ENCODE data around the gene APOB. TPM values are rescaled to one million over a fixed set of nuclear protein-coding genes. Genes with fewer than 3 reads are reported as not detected.

Gene APOB
- total and polyA plus RNA-seq, 10 of the 15 experiments (the other 5 are each of a cell fraction or from before 2014, with no cell fraction given) = 1.4 TPM; not detected in 9

DNA sequence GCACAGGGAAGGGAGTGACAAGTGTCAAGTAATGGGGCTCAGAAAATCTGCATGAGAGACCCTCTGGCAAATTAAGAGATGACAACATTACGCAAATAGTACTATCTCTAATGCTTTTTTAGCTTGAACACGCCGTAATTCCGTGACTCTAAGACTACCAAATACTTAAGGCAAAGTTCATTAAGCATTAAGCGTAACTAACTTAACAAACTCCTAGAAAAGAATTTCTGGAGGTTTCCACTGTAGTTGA lies 1.2 kb downstream of the APOB start:
- ChIA-PET POLR2A (no interaction called here), SMC1A (ENCODE audit: uncharacterized antibody, unreplicated experiment) (interaction anchor here (0.5 to 2.3 kb wide), 6 partner anchors 18 to 277 kb away, joined by 3 to 8 read pairs (median 3); no protein-coding TSS in a partner anchor), CTCF (interaction anchor here (0.8 to 2.9 kb wide), 8 partner anchors 9 to 325 kb away, joined by 3 to 37 read pairs (median 6); no protein-coding TSS in a partner anchor), RAD21 (ENCODE audit: unreplicated experiment) (interaction anchor here (0.6 to 3.2 kb wide), 4 partner anchors 21 to 276 kb away, joined by 3 to 11 read pairs (median 4); no protein-coding TSS in a partner anchor)
- no peaks in the 10 kb centered on the region; a peak in 1 of 4 replicates for H3K27me3 ChIP-seq (replicated peaks in 1 of 2; ENCODE audit: control insufficient read depth in 2 of 2, insufficient read depth in 2 of 2, low read length in 1 of 2)
- no peaks in the 10 kb centered on the region for H3K36me3 ChIP-seq (ENCODE audit: control insufficient read depth in 2 of 2, insufficient read depth in 2 of 2, low read length in 1 of 2)
- in situ Hi-C loops (cut with MboI) = no loop called here
- 37% methylated on average over 5 of the region's 5 CpGs for WGBS (ENCODE audit: insufficient coverage, insufficient replicate concordance, low lambda C conversion rate, missing lambda C conversion rate)
- TF ChIP-seq ZBED1 (IDR thresholded peaks at IDR 0.05; ENCODE audit: borderline replicate concordance) = no peak
- DNase-seq (ENCODE audit: low read depth, low spot score) = no peak
- intact Hi-C loops (cut with micrococcal nuclease; ENCODE audit: unreplicated experiment) = loop anchor here (1.0 kb wide), 1 partner anchor 275 kb away; no protein-coding TSS in a partner anchor
- no peaks in the 10 kb centered on the region for H3K9me3 ChIP-seq (replicated peaks; ENCODE audit: control insufficient read depth, insufficient read depth, low read length)
- no peak overlapping the region for H3K9ac ChIP-seq (ENCODE audit: control insufficient read depth, insufficient read depth, low read length)
- H3K79me2 ChIP-seq (ENCODE audit: control insufficient read depth, insufficient read depth, low read length) = no peaks in the 10 kb centered on the region
- no peak for FAIRE-seq
- no peaks in the 10 kb centered on the region for H3K4me1 ChIP-seq (ENCODE audit: control insufficient read depth, insufficient read depth, low read length)
- H3K27ac ChIP-seq (ENCODE audit: control insufficient read depth, insufficient read depth) = no peak overlapping the region
- no peak overlapping the region for H2AFZ ChIP-seq (ENCODE audit: control insufficient read depth, low read depth, low read length)
- ATAC-seq = no peak
- no peak overlapping the region for H3K4me3 ChIP-seq
- no TSS peak for BruUV-seq (replicated peaks)
- H3K4me2 ChIP-seq (ENCODE audit: control insufficient read depth, insufficient read depth) = no peak overlapping the region
- no peaks in the 10 kb centered on the region for H4K20me1 ChIP-seq (ENCODE audit: control insufficient read depth, insufficient read depth)

DNA sequence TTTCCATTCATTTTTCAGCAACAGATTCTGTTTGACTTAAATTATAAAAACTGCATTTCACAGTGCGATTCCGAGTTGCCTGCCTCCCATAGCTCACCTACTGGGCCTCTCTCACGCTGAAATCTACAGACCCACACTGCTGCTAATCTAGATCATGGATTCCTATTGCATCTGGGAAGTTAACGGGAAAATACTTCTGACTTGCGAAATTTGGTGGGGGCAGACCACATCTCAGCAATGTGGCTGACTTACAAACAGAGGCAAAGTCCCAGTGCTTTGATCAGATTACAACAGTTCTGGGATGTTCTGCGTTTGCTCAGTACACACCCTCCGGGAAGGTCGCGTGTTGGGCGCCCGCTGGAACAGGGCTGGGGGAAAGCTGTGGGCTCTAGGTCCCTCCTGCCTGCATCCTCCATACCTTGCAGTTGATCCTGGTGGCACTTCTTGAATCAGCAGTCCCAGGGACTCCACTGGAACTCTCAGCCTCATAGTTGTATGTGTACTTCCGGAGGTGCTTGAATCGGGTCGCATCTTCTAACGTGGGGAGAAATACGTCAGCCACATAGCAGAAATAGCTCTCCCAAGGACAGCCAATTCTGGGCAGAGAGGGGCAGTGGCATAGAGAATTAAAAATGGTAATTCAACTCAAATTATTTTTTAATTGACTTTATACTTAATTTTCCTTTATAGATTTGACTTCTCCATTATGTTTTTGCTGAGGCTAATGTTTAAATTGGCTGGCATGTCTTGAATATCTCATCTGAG lies 1.7 kb downstream of the APOB start:
- intact Hi-C loops (cut with micrococcal nuclease; ENCODE audit: unreplicated experiment) = loop anchor here (1.0 kb wide), 1 partner anchor 275 kb away; no protein-coding TSS in a partner anchor
- H3K79me2 ChIP-seq (ENCODE audit: control insufficient read depth, insufficient read depth, low read length) = no peaks in the 10 kb centered on the region
- no peaks in the 10 kb centered on the region for H3K4me1 ChIP-seq (ENCODE audit: control insufficient read depth, insufficient read depth, low read length)
- no peaks in the 10 kb centered on the region for H3K36me3 ChIP-seq (ENCODE audit: control insufficient read depth in 2 of 2, insufficient read depth in 2 of 2, low read length in 1 of 2)
- SMC1A ChIA-PET (ENCODE audit: uncharacterized antibody, unreplicated experiment) = interaction anchor here (0.5 to 2.3 kb wide), 8 partner anchors 19 to 353 kb away, joined by 3 to 8 read pairs (median 3); no protein-coding TSS in a partner anchor
- no peak overlapping the region for H3K4me3 ChIP-seq
- H4K20me1 ChIP-seq (ENCODE audit: control insufficient read depth, insufficient read depth) = no peaks in the 10 kb centered on the region
- no peak for FAIRE-seq
- CTCF ChIA-PET = interaction anchor here (0.7 to 2.9 kb wide), 11 partner anchors 9 to 380 kb away, joined by 3 to 37 read pairs (median 4); no protein-coding TSS in a partner anchor
- in situ Hi-C loops (cut with MboI) = no loop called here
- H2AFZ ChIP-seq (ENCODE audit: control insufficient read depth, low read depth, low read length) = no peak overlapping the region
- H3K9ac ChIP-seq (ENCODE audit: control insufficient read depth, insufficient read depth, low read length) = no peak overlapping the region
- POLR2A ChIA-PET = no interaction called here
- H3K4me2 ChIP-seq (ENCODE audit: control insufficient read depth, insufficient read depth) = no peak overlapping the region
- H3K9me3 ChIP-seq (replicated peaks; ENCODE audit: control insufficient read depth, insufficient read depth, low read length) = no peaks in the 10 kb centered on the region
- ATAC-seq = no peak
- RAD21 ChIA-PET (ENCODE audit: unreplicated experiment) = interaction anchor here (0.6 to 3.2 kb wide), 4 partner anchors 22 to 277 kb away, joined by 3 to 11 read pairs (median 4); no protein-coding TSS in a partner anchor
- WGBS (ENCODE audit: insufficient coverage, insufficient replicate concordance, low lambda C conversion rate, missing lambda C conversion rate) = 57% methylated on average over 16 of the region's 16 CpGs
- H3K27me3 ChIP-seq (replicated peaks in 1 of 2; ENCODE audit: control insufficient read depth in 2 of 2, insufficient read depth in 2 of 2, low read length in 1 of 2) = no peaks in the 10 kb centered on the region; a peak in 1 of 4 replicates
- no peak for DNase-seq (ENCODE audit: low read depth, low spot score)
- H3K27ac ChIP-seq (ENCODE audit: control insufficient read depth, insufficient read depth) = no peak overlapping the region
- no TSS peak for BruUV-seq (replicated peaks)
- no peak for TF ChIP-seq IRF4 (IDR thresholded peaks at IDR 0.05; ENCODE audit: low read depth, low read length)
- no peak for TF ChIP-seq TCF7 (IDR thresholded peaks at IDR 0.05; ENCODE audit: borderline replicate concordance)
- no peak for TF ChIP-seq SRF (IDR thresholded peaks at IDR 0.05; ENCODE audit: low read depth in 2 of 2, low read length in 2 of 2)
- no peak for TF ChIP-seq ZNF622 (IDR thresholded peaks at IDR 0.05)
- no peak for TF ChIP-seq RBBP5 (conservative IDR thresholded peaks at IDR 0.05)
- no peak for TF ChIP-seq CHD4 (IDR thresholded peaks at IDR 0.05)
- no peak for TF ChIP-seq STAT1 (conservative IDR thresholded peaks at IDR 0.05)
- no peak for TF ChIP-seq EZH2 (IDR thresholded peaks at IDR 0.05; ENCODE audit: borderline replicate concordance, control insufficient read depth, low read depth, low read length)
- TF ChIP-seq LARP7 (IDR thresholded peaks at IDR 0.05) = no peak
- TF ChIP-seq, protein P1, sequence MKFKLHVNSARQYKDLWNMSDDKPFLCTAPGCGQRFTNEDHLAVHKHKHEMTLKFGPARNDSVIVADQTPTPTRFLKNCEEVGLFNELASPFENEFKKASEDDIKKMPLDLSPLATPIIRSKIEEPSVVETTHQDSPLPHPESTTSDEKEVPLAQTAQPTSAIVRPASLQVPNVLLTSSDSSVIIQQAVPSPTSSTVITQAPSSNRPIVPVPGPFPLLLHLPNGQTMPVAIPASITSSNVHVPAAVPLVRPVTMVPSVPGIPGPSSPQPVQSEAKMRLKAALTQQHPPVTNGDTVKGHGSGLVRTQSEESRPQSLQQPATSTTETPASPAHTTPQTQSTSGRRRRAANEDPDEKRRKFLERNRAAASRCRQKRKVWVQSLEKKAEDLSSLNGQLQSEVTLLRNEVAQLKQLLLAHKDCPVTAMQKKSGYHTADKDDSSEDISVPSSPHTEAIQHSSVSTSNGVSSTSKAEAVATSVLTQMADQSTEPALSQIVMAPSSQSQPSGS (IDR thresholded peaks at IDR 0.05; ENCODE audit: low read length) = no peak
- TF ChIP-seq ZNF24 (IDR thresholded peaks at IDR 0.05) = no peak
- TF ChIP-seq NBN (IDR thresholded peaks at IDR 0.05) = no peak
- no peak for TF ChIP-seq RELB (IDR thresholded peaks at IDR 0.05; ENCODE audit: low read depth)
- no peak for TF ChIP-seq ATF7 (IDR thresholded peaks at IDR 0.05; ENCODE audit: low read depth)
- TF ChIP-seq RFX5 (IDR thresholded peaks at IDR 0.05; ENCODE audit: low read depth, low read length) = no peak
